KOPT-K1 (cell line): ENCODE data around the gene BTBD6.

ENCODE experiments used
- H3K27ac ChIP-seq: fragments of 200-600 bp; sonication (generic); 2 replicates; pipeline ENCODE4 v1.5.1; 2016; ENCODE audit warnings: antibody characterized with exemption, mild to moderate bottlenecking, low read depth, low read length; ENCODE audit not compliant: poor library complexity, severe bottlenecking
- H3K36me3 ChIP-seq: fragments of 200-600 bp; sonication (generic); 2 replicates; pipeline ENCODE4 v1.5.1; 2017; ENCODE audit warnings: antibody characterized with exemption, mild to moderate bottlenecking, low read length, moderate library complexity; ENCODE audit not compliant: insufficient read depth
- H3K9me3 ChIP-seq: fragments of 200-600 bp; sonication (generic); 2 replicates; pipeline ENCODE4 v1.5.1; 2017; ENCODE audit warnings: antibody characterized with exemption, low read length, mild to moderate bottlenecking; ENCODE audit not compliant: insufficient read depth, poor library complexity, severe bottlenecking

BTBD6 gene

DNA sequence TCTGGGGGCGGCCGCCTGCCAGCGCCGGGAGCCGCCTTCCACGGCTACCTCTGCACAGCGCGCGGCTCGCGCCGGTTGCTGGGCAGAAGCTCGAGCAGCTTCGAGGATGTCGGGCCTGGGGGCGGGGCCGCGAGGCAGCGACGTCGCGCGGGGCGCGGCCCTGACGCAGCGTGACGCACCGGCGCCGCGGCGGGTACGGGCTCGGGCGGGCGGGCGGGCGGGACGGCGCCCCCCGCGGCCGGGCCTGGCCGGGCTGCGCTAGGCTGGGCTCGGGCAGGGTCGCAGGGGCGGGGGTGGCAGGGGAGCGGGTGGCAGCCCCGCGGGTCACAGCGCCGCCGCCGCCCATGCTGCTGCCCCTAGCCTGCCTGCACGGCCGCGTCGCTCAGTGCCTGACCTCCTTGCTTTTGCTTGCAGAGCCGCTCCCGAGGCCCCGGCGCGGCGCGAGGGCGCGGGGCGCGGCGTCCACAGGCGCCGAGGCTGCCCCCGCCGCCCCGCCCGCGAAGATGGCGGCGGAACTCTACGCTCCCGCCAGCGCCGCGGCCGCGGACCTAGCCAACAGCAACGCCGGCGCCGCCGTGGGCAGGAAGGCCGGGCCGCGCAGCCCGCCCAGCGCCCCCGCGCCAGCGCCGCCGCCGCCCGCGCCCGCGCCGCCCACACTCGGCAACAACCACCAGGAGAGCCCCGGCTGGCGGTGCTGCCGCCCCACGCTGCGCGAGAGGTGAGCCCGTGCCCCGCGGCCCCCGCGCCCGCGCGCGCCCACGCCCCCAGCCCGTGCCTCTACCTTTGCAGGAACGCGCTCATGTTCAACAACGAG is at the start of gene BTBD6:
Gene BTBD6, plus strand, starts transcription at position 166 of the 814 bp plus-strand sequence. Its CDS starts 179 bp downstream, at position 345.
- Histone ChIP-seq H3K9me3 (no peaks in the 10 kb centered on the region), H3K36me3 (peaks cover 50% of the 10 kb centered on the region), H3K27ac (peak within 1 kb of the TSS; percentile 62)

DNA sequence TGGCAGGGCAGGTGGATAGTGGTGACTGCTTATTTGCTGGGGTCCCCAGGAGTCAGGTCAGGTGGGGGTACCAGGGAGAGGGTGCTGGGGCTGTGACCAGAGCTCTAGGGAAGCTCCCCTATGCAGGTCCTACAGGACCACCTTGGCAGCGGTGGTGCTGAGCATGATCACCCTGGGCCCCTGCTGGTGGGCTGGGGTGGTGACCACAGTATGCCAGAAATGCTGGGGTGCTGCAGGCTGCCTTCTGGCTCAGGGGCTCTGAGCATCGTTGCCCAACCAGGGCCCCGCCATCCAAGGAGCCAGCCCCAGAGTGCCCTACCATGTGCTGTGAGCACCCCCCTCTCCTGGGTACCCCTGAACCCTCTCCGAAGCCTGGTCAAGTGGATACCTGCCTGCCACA is 49.7 kb upstream of the BTBD6 start:
- Histone ChIP-seq H3K36me3 (no peaks in the 10 kb centered on the region), H3K9me3 (no peaks in the 10 kb centered on the region), H3K27ac (no peak overlapping the region)

DNA sequence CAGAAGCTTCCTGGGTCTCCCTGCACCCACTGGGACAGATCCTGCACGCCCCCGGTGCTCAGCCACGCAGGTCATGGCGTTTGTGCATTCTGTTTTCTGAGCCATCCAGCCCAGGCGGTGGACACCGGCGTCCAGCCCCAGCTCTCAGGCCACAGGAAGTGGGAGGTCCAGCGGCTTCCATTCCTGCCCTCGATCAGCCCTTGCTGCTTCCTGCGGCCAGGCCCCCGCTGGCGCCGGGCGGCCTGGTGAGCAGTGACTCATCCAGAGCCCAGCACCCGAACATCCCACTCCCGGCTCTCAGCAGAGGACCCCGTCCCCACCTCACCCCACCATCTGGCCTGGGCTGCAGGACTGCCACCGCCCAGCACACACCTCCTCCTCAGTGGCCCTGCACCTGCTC is 49.2 kb upstream of the BTBD6 start:
- no peak overlapping the region for H3K27ac ChIP-seq
- H3K9me3 ChIP-seq = no peaks in the 10 kb centered on the region
- no peaks in the 10 kb centered on the region for H3K36me3 ChIP-seq

DNA sequence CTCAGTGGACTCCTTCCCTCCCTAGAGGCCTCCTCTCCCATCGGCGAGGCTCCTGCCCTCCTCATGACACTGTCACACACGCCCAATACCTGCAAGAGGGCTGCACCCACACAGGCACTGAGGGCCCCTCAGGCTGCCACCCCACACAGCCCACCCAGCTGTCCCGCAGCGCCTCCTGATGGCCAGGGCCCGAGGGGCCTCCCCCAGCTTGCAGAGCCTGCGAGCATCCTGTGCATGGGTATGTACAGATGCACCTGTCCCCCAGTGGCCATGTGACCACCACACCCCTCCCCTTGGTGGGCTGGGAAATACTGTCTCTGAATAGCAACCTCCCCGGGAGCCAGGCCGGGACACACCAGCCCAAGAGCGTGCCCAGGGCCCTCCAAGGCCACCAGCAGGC is 48.3 kb upstream of the BTBD6 start:
- Histone ChIP-seq H3K36me3 (no peaks in the 10 kb centered on the region), H3K27ac (no peak overlapping the region), H3K9me3 (no peaks in the 10 kb centered on the region)

DNA sequence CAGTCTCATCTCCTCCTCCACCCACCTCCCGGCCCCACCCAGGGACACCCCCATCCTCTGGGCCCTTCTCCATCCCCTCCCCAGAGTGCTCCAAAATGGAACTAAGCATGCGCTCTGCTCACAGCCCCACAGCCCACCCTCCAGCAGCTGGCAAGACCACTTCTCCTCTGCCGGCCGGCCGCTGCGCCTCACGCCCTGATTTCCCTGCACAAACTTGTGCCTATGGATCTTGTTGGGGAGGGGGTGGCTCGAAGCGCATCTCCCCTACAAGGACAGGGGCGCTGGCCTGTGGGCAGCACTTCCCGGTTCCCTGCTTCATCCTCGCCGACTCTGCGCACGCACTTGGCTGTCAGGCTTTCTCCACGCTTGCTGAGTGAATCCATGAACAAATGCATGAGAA is 47.7 kb upstream of the BTBD6 start:
- H3K36me3 ChIP-seq = no peaks in the 10 kb centered on the region
- no peak overlapping the region for H3K27ac ChIP-seq
- no peaks in the 10 kb centered on the region for H3K9me3 ChIP-seq

DNA sequence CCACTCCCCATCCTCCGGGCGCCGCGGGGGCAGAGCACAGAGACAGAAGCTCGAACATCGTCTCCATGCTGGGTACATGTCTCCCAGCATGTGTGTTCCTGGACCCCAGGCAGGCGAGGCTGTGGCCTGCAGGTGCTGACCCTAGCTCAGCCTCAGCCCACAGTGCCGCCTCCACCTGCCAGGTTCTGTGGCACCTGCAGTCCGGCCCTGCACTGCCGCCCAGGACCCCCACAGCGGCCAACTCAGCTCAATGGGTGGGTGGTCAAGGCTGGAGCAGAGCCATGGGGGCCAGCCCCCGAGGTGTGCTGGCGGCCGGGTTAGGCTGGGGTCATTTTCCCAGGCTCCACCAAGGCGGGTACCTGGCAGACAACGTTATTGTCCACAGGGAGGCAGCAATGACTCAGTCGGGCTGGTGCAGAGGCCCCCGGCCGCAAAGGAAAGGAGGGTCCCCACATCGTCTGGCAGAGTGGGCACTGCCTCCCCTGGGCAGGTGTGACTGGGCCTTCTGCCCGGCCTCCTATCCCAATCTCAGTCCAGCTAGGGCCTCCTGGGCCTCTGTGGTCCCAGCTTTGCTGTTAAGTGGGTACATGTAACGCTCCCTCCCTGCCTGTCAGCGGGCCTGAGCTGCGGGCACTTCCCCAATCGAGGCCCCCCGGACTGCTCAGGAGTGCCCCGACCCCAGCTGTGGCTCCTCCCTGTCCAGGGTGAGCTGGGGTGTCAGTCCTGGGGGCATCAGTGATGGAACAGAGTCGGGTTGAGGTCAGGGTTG is 47.0 kb upstream of the BTBD6 start:
- Histone ChIP-seq H3K27ac (no peak overlapping the region), H3K9me3 (no peaks in the 10 kb centered on the region), H3K36me3 (no peaks in the 10 kb centered on the region)

DNA sequence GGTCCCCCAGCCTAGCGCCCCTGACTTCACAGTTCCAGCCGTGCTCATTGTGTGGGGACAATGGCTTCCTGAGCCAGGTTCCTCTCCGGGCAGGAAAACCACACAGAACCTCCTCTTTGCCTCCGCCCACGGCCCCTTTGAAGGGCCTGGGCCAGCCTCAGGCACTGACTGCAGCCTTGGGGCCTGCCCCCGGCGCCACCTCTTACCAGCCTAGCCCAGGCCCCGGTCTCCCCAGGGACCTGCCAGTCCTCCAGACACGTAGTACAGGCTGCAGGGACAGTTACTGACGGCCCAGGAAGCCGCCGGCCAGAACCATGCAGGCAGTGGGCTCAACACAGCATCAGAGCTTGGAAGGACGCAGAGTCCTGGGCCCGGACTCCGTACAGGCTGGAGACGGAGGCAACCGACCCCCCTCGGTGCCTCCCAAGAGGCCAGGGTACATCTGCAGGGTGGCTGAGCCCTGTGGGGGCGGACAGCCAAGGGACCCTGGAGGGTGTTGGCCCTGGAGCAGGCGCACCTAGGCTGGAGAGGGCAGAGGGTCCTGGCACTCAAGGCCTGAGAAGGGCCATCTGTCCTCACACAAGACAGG is 46.3 kb upstream of the BTBD6 start:
- no peak overlapping the region for H3K27ac ChIP-seq

DNA sequence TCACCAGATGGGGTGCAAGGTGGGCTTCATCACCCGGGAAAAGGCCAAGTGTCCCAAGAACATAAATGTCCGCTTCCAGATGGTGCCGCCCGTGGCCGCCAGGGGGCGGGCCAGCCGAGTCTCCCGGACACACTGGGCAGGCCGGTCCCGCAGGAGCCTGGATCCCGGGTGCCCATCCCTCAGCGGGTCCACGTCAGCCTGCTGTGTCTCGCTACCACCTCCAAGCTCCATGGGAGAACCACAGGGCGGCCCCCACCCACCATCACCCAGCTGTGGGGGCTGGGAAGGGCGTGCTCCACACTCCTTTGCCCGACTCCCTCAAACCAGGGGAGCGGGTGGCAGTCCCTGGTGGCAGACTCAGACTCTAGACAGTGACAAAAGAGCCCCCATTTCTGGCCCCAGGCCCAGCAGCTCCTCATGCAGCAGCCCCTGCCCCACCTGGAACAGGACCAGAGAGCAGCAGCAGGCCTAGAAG is 45.2 kb upstream of the BTBD6 start:
- no peak overlapping the region for H3K27ac ChIP-seq
- no peaks in the 10 kb centered on the region for H3K9me3 ChIP-seq
- no peaks in the 10 kb centered on the region for H3K36me3 ChIP-seq

More for the DNA sequence above, 46.3 kb upstream of the BTBD6 start:
- Histone ChIP-seq H3K36me3 (no peaks in the 10 kb centered on the region), H3K9me3 (no peaks in the 10 kb centered on the region)

DNA sequence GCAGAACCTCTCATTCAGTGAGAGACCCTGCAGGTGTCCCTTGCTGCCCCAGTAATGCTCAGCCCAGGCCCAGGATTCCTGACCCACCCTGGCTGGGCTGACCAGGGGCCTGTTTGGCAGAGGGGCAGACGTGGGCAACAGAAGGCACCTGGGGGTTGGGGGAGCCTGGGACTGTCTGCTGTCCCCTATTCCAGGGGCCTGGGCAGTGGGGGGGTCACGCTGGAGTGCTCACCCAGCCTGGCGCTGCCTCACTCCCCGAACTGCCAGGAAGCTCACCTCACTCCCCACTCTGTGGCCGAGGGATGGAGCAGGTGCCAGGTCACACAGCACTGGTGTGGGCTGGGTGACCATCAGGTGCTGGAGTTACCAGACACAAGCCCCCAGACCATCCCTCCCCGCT is 44.6 kb upstream of the BTBD6 start:
- no peaks in the 10 kb centered on the region for H3K9me3 ChIP-seq
- no peak overlapping the region for H3K27ac ChIP-seq
- H3K36me3 ChIP-seq = no peaks in the 10 kb centered on the region

DNA sequence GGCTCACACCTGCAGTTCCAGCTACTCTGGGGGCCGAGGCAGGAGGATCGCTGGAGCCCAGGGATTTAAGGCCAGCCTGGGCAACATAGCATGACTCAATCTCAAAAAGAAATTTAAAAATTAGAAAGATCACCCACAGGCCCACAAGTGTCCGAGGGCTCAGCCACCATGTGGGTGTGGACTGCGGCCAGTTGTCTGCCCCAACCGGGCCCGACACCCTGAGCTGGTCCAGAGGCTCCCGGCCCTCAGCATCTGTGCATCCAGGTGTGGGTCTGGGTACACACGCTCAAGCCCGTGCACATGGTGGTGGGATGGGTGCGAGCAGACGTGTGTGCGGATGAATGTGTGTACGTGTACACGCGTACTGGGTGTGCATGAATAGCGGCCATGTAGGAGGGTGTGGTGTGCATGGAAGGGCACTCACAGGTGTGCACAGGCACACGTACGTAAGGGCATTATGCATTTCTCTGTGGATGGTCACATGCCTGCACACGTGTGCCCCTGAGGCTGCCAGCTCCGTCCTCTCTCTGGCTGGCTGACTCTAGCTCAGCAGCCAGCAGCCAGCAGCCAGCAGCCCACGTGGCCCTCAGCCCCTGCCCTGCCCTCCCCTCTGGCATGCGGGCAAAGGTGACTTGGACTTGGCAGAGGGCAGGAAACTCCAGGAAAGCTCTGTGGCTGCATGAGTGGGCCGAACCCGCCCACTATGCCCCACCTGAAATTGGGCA is 44.0 kb upstream of the BTBD6 start:
- Histone ChIP-seq H3K27ac (no peak overlapping the region), H3K9me3 (no peaks in the 10 kb centered on the region), H3K36me3 (no peaks in the 10 kb centered on the region; the same call in 1 of the 2 replicates)

DNA sequence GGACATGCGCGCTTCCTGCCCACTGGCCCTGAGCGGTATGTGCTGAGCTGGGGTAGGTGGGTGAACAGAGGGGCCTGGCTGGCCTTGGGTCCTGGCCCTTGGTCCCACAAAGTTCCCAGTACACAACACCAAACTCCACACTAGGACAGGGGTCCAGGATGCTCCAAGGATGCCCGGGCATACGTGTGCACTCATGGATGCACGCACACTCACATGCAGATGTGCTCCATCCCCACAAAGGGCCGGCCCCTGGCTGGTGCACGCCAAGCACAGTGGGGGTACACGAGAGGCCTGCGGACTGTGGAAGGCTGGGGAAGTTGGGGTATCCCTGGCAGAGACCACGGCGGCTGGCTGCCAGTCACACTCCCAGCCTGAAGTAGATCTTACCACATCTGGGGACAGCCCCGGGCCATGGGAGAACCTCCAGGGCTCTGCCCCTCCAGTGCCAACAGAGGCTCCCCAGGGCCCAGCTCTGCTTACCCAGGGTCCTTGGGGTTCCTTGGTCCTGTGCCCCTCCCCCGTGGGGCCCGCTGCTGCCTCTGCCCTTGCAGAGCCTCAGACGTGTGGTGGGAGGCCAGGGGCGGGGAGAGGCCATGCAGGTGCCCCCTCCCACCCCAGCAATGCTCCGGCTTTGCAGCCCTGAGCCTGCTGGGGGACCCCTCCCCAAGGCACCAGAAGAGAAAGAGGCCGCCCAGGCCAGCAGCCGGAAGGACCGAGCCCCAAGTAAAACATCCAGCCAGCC is 43.2 kb upstream of the BTBD6 start:
- no peaks in the 10 kb centered on the region for H3K9me3 ChIP-seq
- no peaks in the 10 kb centered on the region; the same call in 1 of the 2 replicates for H3K36me3 ChIP-seq
- H3K27ac ChIP-seq = no peak overlapping the region

DNA sequence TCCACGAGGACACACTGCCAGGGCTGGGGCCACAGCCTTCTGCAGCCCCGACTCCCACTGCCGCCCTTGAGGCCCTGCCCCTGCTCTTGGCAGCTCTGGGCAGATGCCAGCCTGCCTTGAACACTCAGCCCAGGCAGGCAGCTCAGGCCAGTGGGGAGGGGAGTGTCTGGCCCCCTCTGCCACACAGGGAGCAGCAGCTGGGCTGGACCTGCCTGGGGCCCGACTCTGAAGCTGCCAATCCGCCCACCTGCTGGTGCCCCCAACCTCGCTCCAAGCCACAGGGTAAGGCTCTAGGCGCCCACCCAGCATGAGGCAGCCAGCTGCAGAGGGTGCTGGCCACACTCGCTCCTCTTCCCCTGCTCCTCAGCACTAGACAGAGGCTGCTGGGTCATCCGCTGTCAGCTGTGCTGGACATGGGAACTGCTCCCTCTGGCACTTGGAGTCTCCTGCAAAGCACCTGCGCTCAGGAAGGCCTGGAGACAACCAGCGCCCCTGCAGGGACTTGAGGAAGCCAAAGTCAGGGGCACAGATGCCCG is 42.6 kb upstream of the BTBD6 start:
- no peaks in the 10 kb centered on the region for H3K9me3 ChIP-seq
- H3K27ac ChIP-seq = no peak overlapping the region
- no peaks in the 10 kb centered on the region; the same call in 1 of the 2 replicates for H3K36me3 ChIP-seq

DNA sequence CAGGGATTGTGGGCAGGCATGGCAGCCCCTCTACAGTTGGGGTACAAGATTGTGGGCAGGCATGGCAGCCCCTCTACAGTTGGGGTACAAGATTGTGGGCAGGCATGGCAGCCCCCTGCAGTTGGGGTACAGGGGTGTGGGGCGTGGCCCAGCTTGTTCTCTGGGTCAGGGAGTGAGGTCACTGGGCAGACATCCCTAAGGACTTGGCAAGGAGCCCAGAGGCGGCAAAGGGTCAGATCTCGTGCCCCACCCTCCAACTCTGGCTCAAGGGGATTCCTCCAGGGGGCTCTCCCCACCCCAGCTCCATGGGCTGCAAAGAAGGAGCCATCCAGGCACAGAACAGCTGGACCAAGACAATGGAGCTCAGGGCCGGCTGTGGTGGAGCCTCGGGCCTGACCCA is 41.5 kb upstream of the BTBD6 start:
- Histone ChIP-seq H3K27ac (no peak overlapping the region), H3K36me3 (no peaks in the 10 kb centered on the region; the same call in 1 of the 2 replicates)

DNA sequence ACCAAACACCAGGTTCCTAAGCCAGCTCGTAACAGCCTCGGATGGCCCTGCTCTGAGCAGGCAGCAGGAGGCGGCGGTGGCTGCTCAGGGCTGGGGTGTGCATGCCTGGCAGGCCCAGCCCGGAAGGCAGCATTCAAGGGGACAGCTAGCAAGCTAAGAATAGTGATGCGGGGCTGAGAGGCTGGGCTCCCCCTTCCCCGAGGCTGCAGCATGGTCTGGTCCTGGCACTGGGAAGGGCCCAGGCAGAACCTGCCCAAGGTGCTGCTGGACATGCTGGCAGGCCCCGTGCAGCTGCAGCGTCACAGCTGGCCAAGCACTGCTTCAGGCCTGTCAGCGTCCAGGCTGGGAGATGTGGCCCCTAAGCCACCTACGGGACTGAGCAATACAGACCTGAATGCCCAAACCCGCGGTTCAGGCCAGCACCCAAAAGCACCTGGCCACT is 40.9 kb upstream of the BTBD6 start:
- Histone ChIP-seq H3K9me3 (no peaks in the 10 kb centered on the region), H3K27ac (no peak overlapping the region)

More for the DNA sequence above, 41.5 kb upstream of the BTBD6 start:
- H3K9me3 ChIP-seq = no peaks in the 10 kb centered on the region

More for the DNA sequence above, 40.9 kb upstream of the BTBD6 start:
- no peaks in the 10 kb centered on the region; the same call in 1 of the 2 replicates for H3K36me3 ChIP-seq
